Measurements from ENCODE around the gene WASF2.
"Not testable (repeated sequence)": the region's sequence is repeated elsewhere in the genome, so short reads cannot be mapped to it uniquely, and the experiment has no call there.

WASF2 gene

DNA sequence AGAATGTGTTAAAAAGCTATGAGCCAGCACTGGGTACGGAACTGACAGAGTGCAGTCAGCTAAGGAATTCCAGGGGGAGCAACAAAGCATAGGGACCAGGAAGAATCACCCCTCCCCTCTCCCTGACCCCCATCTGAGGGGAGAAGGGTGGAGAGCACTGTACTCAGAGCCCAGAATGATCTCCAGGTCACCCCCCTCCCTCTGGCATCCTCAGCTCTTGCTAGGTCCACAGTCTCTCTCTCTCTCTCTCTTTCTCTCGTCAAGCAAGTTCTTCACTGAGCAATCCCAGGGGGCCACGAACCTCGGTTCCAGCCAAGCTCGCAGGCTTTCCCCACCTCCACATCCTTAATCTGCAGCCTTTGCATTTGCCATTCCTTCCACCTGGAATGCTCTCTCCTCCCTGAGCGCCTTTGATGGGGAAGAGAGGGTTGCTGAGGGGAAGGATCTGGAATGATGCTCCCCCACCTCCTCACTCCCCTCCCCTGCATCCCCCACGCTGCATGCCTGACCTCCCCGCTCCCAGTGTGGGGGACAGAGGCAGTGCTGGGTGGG lies 6.7 kb upstream of the WASF2 start:
- no peak for DNase-seq (ENCODE audit: low read depth)

DNA sequence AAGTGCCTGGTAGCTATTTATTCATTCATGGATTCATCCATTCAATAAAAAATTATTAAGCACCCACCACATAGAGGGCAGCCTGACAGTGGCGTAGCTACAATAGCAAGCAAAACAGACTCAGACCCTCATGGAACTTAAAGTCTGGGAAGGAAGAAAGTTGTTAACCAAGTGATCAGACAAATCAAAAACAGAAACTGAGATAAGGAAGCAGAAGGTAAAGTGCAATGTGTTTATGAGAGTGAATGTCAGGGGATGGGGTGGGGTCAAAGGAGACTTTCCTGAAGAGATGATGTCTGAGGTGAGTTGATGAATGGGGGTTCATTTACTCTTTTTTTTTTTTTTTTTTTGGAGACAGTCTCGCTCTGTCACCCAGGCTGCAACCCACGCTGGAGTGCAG lies 2.8 kb upstream of the WASF2 start:
- DNase-seq (ENCODE audit: low read depth): no peak

DNA sequence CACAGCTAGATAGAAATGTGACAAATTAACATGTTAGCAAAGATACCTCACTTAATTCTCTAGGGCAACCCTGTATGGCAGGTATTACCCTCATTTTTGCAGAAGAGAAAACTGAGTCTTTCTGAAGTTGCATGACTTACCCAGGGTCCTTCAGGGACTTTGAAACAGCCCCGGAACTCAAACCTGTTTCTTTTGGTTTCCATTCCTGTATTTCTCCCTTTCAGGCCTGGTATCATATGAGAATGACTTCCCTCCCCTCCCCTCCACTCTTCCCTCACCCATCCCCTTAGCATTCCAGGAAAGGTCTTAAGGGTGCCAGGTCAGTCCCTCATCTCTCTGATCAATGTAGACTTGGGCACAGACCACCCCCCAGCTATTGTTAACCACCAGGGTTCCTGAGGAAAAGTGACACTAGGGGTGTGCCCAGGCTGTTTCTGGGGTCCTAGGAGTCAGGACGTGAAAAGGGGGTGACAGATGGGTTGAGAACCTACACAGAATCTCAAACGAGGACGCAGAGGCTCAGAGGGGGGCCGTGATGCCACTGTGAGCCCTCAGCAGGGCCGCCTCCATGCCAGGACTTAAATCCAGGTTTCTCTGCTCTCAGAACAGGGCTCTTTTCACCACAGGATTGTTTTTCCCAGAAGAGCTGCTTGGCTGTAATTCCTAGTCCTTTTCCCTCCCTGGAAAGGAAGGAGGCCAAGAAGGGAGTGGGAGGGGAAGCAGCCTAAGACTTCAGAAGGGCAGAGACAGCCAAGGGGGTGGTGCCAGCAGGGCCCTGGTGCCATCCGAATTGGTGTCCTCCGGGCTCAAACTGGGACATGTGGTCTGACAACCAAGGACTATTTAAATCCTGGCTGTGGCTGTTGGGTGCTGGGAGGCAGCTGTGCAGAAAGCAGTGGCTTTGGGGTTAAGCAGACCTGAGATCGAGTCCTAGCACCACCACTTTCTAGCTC lies 2.1 kb upstream of the WASF2 start:
- no peak for DNase-seq (ENCODE audit: low read depth)

DNA sequence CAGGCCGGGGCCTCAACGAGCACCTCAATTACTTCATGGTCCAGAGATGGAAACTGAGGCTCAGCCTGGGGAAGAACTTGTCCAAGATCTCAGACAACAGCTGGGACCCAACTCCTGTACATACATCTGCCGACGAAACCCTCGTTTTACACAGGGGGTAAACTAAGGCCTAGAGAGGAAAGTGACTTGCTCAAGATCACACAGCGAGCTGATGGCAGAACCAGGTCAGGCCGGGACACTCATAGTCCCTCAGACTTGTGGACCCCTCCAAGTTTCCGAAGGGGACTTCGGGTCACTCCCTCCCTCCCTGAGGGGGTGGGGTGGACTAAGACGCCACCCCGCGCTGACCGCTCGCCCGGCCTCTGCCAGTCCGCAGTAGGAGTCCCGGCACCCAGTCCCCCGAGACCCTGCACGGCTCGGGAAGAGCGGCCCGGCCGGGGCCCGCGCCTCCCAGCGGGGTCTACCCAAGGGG lies 430 bp downstream of the WASF2 start:
- no peak for DNase-seq (ENCODE audit: low read depth)

DNA sequence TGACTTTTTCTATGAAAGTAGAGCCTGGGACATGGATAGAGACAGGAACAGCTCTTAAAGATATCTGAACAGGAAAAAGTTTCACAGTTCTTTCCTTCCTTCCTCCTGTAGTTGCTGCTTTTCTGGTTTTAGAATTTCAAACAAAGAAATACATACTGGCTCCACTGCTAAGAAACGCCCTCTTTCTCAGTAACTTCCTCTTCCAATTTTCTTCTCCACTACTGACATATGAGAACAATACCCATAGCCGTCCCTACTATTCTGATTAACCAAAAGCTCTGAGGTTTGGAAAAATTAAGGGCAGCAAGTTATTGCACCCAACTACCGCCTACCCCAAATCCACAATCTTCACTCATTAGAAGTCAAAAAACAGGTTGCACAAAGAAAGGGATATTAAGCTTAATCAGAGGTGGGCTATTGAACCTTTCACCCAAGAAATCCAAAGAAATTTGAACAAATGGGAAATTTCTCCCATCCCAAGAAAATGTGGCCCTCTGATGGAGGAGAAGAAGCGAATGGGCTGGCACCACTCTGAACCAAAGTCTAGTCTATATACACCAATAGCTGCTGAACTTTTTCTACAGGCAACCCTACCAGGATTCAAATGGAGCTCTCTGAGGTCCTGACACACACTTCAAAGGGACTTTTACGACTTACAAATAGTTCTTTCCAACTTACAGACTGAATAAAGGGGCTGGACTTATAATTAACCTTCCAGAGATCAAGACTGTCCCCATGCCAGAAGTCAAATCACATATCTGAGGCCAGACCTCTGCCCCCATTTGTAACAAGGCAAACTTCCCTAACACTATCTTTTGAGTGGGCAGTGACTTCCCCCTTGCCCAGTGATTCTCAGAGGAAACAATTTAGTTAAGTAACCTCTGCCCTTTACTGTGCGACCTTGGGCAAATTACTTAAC lies 1.7 kb downstream of the WASF2 start:
- DNase-seq (ENCODE audit: low read depth): no peak

DNA sequence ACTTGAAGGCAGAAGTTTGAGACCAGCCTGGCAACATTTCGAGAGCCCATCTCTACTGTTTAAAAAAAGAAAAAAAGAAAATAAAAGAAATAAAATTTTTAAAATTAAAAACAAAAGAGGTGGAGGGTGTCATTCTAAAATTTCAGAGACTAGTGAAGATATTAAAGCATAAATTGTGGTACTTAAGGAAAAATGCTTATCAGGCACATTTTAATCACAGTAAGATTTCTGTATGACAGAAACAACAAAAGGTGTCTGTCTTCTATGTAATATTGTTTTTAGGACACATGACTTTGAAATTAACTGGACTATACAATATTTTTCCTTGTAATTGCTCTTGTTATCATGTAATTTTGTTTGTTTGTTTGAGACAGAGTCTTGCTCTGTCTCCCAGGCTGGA lies 4.6 kb downstream of the WASF2 start:
- no peak for DNase-seq (ENCODE audit: low read depth)

DNA sequence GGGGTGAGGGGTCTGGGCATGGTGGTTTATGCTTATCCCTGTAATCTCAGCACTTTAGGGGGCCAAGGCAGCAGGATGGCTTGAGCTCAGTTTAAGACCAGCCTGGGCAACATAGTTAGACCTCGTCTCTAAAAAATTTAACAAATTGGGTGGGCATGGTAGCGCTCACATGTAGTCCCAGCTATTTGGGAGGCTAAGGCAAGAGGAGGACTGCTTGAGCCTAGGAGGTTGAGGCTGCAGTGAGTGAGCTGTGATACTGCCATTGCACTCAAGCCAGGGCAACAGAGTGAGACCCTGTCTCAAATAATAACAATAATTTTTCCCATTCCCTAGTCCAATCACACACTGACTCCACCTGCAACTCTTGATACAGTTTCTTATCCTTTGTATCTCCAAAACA lies 6.3 kb downstream of the WASF2 start:
- no peak for DNase-seq (ENCODE audit: low read depth)

DNA sequence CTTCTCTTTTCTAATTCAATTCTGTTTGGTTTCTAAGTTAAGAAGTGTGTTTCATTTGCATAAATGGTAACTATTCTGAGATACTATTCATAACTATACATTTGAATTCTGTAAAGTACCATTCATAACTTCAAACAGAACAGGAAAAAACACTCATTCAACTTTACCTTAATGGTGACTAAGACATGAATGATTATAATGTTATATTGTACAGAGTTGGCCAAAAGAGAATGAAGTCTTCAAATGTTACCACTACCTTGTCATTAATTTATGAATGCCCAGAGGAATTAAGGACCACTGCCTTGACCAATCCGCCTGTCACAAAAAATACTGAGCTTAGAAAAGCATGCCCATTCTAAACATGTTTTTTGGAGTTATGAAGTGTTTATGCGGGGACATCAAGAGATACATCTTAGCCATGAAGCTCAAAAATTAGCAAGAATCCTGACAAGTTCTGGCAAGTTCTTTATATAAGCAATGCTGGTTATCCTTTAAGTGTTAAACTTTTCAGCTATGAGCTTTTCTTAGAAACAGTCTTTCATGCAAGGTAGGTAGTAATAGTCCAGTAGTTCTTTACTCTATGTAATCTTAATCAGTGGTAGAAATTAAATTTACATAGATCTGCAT lies 7.9 kb downstream of the WASF2 start:
- no peak for DNase-seq (ENCODE audit: low read depth)

DNA sequence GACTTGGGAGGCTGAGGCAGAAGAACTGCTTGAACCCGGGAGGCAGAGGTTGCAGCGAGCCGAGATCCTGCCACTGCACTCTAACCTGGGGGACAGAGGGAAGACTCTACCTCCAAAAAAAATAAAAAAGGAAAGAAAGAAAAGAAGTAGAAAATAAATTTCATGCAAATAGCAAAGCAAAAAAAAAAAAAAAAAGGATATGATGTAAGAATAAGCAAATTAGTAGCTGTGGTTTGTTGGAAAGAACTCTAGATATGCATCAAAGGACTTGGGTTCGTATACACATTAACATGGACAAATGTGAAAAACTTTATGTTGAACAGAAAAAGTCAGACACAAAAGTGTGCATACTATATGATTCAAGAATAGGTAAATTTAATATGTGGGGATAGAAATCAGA lies 11.9 kb downstream of the WASF2 start:
- no peak for DNase-seq (ENCODE audit: low read depth)

DNA sequence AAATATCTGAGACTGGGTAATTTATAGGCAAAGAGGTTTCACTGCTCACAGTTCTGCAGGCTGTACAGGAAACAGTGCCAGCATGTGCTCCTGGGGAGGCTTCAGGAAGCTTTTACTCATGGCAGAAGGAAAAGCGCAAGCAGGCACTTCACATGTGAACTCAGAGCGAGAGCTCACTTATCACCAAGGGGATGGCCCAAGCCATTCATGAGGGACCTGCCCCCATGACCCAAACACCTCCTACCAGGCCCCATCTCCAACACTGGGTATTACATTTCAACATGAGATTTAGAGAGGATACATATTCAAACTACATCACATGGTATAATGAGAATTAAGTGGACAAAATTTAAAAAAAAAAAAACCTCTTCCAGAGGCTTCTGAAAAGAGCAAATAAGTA lies 13.7 kb downstream of the WASF2 start:
- DNase-seq (ENCODE audit: low read depth): no peak

DNA sequence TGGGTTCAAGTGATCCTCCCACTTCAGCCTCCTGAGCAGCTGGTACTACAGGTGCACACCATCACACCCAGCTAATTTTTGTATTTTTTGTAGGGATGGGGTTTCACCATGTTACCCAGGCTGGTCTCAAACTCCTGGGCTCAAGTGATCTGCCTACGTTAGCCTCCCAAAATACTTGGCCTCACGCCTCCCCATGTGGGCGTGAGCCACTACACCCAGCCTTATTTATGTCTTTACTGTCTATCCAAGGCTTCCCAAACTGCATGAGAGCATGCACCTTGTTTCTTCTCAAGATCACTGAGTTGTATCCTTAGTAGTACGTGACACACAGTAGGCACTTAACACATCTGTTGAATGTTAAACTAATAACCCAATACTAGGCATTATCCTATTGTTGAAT lies 14.2 kb downstream of the WASF2 start:
- DNase-seq (ENCODE audit: low read depth): no peak

DNA sequence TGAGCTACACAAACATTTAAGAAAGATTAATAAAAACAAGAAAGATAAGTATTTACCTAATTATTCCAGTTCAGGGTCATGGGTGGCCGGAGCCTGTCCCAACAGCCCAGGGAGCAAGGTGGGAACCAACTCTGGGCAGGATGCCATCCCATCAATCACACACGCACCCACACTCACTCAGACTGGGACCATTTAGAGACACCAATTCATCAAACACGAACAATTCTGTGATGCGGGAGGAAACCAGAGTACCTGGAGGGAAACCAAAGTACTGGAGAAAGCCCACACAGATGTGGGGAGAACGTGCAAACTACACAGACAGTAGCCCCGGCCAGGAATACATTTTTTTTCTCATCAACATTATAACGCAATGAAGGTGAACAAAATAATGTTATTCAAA lies 16.2 kb downstream of the WASF2 start:
- no peak for DNase-seq (ENCODE audit: low read depth)

DNA sequence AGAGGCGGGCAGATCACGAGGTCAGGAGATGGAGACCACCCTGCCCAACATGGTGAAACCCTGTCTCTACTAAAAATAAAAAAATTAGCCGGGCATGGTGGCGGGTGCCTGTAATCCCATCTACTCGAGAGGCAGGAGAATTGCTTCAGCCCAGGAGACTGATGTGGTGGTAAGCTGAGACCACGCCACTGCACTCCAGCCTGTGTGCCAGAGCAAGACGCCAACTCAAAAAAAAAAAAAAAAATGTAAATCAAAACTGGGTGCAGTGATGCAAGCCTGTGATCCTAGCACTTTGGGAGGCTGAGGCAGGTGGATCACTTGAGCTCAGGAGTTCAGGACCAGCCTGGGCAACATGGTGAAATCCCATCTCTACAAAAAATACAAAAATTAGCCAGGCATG lies 17.9 kb downstream of the WASF2 start:
- not testable (repeated sequence) for DNase-seq (ENCODE audit: low read depth)

DNA sequence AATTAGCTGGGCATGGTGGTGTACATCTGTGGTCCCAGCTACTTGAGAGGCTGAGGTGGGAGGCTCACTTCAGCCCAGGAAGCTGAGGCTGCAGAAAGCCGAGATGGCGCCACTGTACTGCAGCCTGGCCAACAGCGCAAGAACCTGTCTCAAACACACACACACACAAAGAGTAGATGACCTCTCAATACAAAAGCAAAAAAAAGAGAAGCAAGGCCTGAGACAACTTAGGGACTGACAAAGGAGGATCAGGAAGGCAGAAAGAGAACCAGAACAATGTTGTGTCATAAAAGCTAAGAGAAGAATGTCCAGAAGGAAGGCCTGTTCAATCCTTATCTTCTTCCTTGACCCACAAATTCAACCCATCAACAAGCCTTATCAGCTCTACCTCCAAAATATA lies 18.5 kb downstream of the WASF2 start:
- no peak for DNase-seq (ENCODE audit: low read depth)

DNA sequence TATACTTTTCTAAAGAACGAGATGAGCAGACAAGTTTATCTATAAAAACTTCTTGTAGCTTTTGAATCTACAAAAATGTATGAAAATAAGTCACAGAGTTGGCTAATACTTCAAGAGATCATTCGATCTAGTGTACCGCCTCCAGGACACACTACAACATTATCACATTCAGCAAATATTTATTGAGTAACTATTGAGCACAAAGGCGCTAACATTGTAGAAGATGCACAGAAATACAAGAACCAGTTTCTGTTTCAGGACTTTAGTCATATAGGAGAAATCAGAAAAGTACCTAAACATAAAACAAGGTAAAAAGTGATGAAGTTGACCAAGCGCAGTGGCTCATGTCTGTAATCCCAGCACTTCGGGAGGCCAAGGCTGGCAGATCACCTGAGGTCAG lies 20.6 kb downstream of the WASF2 start:
- DNase-seq (ENCODE audit: low read depth): no peak

DNA sequence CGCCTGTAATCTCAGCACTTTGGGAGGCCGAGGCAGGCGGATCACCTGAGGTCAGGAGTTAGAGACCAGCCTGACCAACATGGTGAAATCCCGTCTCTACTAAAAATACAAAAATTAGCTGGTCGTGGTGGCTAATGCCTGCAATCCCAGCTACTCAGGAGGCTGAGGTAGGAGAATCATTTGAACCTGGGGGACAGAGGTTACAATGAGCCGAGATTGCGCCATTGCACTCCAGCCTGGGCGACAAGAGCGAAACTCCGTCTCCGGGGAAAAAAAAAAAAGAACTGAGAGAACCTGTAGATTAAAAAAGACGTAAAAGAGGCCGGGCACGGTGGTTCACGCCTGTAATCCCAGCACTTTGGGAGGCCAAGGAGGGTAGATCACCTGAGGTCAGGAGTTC lies 21.6 kb downstream of the WASF2 start:
- DNase-seq (ENCODE audit: low read depth): not testable (repeated sequence)

DNA sequence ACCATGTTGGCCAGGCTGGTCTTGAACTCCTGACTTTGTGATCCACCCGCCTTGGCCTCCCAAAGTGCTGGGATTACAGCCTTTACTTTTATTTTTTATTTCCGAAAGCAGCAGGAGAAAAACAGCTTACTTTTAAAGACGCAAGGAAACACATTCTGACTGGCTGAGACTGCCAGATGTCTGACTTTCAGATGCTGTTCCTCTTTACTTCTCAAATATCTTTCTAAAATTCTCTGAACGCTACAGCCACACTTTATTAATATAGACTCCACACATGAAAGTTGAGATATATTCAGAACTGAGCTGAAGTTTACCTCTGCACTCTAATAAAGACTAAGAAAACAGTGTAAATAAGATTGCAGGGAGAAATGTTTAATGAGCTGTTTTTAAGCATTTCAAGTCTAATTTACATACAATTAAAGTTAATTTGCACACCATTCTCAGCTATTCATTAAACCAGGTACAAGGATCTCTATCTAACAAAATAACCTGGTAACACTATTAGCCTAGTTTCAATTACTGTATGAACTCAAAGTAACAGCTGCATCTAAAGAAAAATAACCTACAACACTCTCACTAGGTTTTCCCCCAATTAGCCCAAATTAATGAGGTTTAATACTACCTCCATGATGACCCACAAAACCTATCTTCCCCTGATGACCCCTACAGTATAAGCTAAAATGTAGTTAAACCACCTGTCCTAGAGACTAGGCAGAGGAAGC lies 24.9 kb downstream of the WASF2 start:
- DNase-seq (ENCODE audit: low read depth): no peak

DNA sequence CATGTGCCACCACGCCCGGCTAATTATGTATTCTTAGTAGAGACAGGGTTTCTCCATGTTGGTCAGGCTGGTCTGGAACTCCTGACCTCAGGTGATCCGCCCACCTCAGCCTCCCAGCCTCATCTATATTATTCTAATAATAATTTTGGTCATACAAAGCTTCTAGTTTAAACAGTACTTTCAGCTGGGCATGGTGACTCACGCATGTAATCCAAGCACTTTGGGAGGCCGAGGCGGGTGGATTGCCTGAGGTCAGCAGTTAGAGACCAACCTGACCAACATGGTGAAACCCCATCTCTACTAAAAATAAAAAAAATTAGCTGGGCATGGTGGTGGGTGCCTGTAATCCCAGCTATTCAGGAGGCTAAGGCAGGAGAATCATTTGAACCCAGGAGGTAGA lies 26.1 kb downstream of the WASF2 start:
- not testable (repeated sequence) for DNase-seq (ENCODE audit: low read depth)

DNA sequence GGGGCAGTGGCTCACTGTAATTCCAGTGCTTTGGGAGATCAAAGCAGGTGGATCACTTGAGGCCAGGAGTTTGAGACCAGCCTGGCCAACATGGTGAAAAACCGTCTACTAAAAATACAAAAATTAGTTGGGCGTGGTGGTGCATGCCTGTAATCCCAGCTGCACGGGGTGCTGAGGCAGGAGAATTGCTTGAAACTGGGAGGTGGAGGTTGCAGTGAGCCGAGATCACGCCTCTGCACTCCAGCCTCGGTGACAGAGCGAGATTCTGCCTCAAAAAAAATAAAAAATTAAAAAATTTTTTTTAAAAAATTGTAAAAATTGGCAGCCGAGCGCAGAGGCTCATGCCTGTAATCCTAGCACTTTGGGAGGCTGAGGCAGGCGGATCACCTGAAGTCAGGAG lies 31.4 kb downstream of the WASF2 start:
- not testable (repeated sequence) for DNase-seq (ENCODE audit: low read depth)

DNA sequence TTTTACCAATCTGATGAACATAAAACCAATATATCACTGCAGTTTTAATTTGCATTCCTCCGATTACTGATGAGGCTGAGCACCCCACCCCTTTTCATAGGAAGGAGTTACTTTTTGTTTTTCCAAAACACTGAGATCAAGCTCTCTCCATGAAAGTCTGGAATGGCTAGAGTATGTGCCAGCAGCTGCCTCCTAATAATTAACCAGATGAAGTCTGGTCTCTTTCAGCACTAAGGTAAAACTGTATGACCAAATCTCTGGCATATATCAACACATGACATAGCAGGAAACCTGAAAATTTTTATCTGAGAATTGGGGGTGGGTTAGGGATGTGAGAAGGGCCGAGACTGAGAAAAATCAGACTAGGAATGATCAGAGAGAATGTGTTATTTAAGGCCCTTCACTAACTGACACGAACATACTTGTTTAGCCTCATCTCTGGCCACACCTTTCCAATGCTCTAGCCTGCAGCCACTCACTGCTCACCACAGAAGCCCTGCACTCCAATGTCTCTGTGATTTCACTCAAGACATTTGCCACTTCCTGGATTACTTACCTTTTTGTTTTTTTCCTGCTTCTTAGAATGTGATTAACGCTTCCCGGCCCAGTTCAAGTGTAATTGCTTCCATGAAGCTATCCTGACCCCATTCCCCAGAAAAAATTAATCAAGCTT lies 34.7 kb downstream of the WASF2 start:
- DNase-seq (ENCODE audit: low read depth): no peak

DNA sequence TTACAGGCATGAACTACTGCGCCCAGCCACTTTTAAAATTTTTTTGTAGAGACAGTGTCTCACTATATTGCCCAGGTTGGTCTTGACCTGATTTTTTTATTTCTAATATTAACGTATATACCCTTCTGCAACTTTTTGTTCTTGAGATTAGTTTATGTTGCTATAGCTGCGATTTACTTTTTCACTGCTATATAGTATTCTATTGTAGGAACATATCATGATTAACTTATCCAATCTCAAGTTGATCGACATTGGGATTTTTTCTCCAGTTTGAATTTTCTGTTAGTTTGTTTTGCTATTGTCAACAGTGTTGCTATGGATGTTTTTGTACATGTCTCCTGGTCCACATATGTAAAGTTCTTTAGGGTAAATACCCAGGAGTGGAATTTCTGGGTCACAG lies 35.4 kb downstream of the WASF2 start:
- no peak for DNase-seq (ENCODE audit: low read depth)
